Activated CD8-positive, alpha-beta memory T cell treated with anti-CD3 and anti-CD28 coated beads for 24 hours (primary cell): Measurements from ENCODE around the gene ZNF708.
"Not testable (repeated sequence)": the region's sequence is repeated elsewhere in the genome, so short reads cannot be mapped to it uniquely, and the experiment has no call there.

ENCODE experiments used
- DNase-seq: peaks from one replicate; pipeline ENCODE4 v3.0.0-alpha.2; 2020

The ZNF708 gene

DNA sequence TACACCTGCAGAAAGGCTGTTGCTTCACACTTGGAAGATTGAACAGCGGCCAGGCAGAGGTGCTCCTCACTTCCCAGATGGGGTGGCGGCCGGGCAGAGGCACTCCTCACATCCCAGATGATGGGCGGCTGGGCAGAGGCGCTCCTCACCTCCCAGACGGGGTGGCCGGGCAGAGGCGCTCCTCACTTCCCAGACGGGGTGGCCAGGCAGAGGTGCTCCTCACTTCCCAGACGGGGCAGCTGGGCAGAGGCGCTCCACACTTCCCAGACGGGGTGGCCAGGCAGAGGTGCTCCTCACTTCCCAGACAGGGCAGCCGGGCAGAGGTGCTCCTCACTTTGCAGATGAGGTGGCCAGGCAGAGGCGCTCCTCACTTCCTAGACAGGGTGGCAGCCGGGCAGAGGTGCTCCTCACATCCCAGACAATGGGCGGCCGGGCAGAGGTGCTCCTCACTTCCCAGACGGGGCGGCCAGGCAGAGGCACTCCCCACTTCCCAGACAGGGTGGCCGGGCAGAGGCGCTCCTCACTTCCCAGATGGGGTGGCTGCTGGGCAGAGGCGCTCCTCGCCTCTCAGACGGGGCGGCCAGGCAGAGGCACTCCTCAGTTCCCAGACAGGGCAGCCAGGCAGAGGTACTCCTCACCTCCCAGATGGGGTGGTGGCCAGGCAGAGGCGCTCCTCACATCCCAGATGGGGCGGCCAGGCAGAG, 69.6 kb downstream of the ZNF708 start:
- not testable (repeated sequence) for DNase-seq

DNA sequence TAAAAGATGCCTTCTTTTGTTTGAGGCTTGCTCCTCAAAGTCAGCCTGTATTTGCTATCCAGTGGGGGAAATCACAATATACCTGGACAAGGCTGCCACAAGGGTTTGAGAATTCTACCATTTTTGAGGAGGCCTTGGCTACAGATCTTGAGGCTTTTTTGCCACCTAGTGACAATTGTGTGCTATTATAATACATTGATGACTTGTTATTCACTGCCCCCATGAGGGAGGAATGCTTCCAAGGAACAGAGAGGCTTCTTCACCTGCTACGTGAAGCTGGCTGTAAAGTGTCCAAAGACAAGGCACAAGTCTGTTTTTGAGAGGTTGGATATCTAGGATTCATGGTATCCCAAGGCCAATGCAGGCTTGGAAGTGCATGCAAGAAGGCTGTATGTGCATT, 72.5 kb downstream of the ZNF708 start:
- DNase-seq, result no peak
